Transverse colon (tissue), 4 donors: ENCODE data around the gene AGAP1. TPM values are rescaled to one million over a fixed set of nuclear protein-coding genes. Genes with fewer than 3 reads are reported as not detected.
A peak's percentile ranks its signal among the peaks of the same experiment; 100 is the strongest.

ENCODE experiments used
- DNase-seq: peaks from one replicate; pipeline ENCODE4 v3.0.0-alpha.2; 2019
- H3K27ac ChIP-seq, 4 donors: fragments of 200-600 bp; sonication (generic); 2 replicates each; pipeline ENCODE4 v1.5.1; 2016 to 2018; ENCODE audit warnings: inconsistent platforms in 4 of 4
- H3K27me3 ChIP-seq: fragments of 200-600 bp; sonication (generic); 2 replicates; pipeline ENCODE4 v1.5.1; 2017; ENCODE audit warnings: inconsistent platforms
- H3K36me3 ChIP-seq, 4 donors: fragments of 200-600 bp; sonication (generic); 2 replicates each; pipeline ENCODE4 v1.5.1; 2017 to 2019; ENCODE audit warnings: inconsistent platforms in 4 of 4
- H3K4me1 ChIP-seq, 4 donors: fragments of 200-600 bp; sonication (generic); 2 replicates each; pipeline ENCODE4 v1.5.1; 2017 to 2020; ENCODE audit warnings: inconsistent platforms in 4 of 4
- H3K4me3 ChIP-seq, 4 donors: fragments of 200-600 bp; sonication (generic); 1 replicate in 1 of 4; 2 replicates in 3 of 4; pipeline versions ENCODE4 v1.5.1 to v1.6.1; 2017 to 2019; ENCODE audit warnings: inconsistent platforms in 4 of 4
- H3K9me3 ChIP-seq, 2 donors: fragments of 200-600 bp; sonication (generic); 2 replicates each; pipeline ENCODE4 v1.5.1; 2017 to 2019; ENCODE audit warnings: inconsistent platforms in 2 of 2
- CTCF ChIP-seq, 5 experiments: fragments of 200-600 bp in 3 of 5; fragments of 450-650 bp in 2 of 5; sonication (generic) in 3 of 5; IDR thresholded peaks; 1 replicate in 2 of 5; 2 replicates in 3 of 5; pipeline ENCODE4 v1.5.1; 2016 to 2017; ENCODE audit warnings: antibody characterized with exemption in 5 of 5, inconsistent platforms in 3 of 5, mild to moderate bottlenecking in 2 of 5, moderate library complexity in 1 of 5
- EP300 ChIP-seq: sonication (generic); formaldehyde crosslinking; IDR thresholded peaks from one replicate; pipeline ENCODE4 v1.6.1; 2017; ENCODE audit warnings: antibody characterized with exemption, low read depth
- POLR2A ChIP-seq: fragments of 450-650 bp; IDR thresholded peaks from one replicate; pipeline ENCODE4 v1.6.1; 2016; ENCODE audit warnings: antibody characterized with exemption, mild to moderate bottlenecking, moderate library complexity
- POLR2AphosphoS5 ChIP-seq, 3 donors: sonication (generic); formaldehyde crosslinking; IDR thresholded peaks; one replicate each; pipeline ENCODE4 v1.6.1; 2016; ENCODE audit warnings: antibody characterized with exemption in 3 of 3
- WGBS, 2 donors: methylation state at CpG; one replicate each; pipeline ENCODE4 v1.1.5; 2018; ENCODE audit warnings: low coverage in 1 of 2; 5-methylcytosine and 5-hydroxymethylcytosine counted together
- in situ Hi-C, 4 donors: fragments of 200-750 bp; cut with MboI; loops; one replicate each; pipeline versions ENCODE4 v1.15.0 to v1.15.1; 2017; ENCODE audit warnings: low sequenced_read_pairs in 3 of 4, low pct_ligation_motif_present in 1 of 4, low pct_unique_long_range_greater_than_20kb in 1 of 4
- intact Hi-C: fragments of 100-400 bp; cut with DNase I; formaldehyde crosslinking; loops from one replicate; pipeline ENCODE4 v1.15.1; 2023; ENCODE audit warnings: low total_unique reads
- total RNA-seq, 4 donors: library from RNA; depleted of rRNA; stranded (reverse); fragments of >200 nt; gene quantifications; one replicate each; pipeline ENCODE4 v1.1.0, GENCODE V29; 2016

The AGAP1 gene
- total RNA-seq, 4 donors from 2014 or later: 56.1 to 96.9 (median 71.2) TPM

DNA sequence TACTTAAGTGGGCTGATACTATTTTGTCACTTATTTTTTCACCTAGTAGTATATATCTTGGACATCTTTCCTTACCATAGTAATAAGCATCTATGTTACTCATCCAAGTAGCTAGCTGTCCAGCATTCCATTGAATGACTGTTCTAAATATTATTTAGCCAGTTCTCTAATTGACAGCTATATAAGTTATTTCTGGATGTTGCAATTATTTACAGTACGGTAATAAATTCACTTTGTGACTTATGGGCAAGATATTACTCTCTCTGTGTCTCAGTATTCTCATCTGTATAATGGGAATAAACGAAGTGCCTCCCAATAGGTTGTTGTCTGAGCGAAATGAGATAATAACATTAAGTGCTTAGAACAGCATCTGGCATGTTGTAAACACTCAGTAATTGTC is 46.6 kb upstream of the AGAP1 start:
- 75 to 83% methylated on average over 3 of the region's 3 CpGs for WGBS, 2 donors
- no peaks in the 10 kb centered on the region for H3K9me3 ChIP-seq
- in situ Hi-C loops: no loop called here

GRCh38 chr2:235449568-235449967 is 44.3 kb upstream of the AGAP1 start:
- WGBS, 2 donors: 77% methylated on average over 9 of the region's 9 CpGs; no CpG with 5 or more reads in 1 of the 2 donors
- intact Hi-C loops: no loop called here

More for the DNA sequence above, 46.6 kb upstream of the AGAP1 start:
- intact Hi-C loops: no loop called here
- DNase-seq: no peak
- no peak for TF ChIP-seq CTCF (IDR thresholded peaks at IDR 0.05)
- no peak for TF ChIP-seq POLR2AphosphoS5 (IDR thresholded peaks at IDR 0.05)
- TF ChIP-seq EP300: no peak
- TF ChIP-seq POLR2A: no peak
- H3K4me1 ChIP-seq: no peaks in the 10 kb centered on the region
- no peak overlapping the region for H3K27ac ChIP-seq
- no peaks in the 10 kb centered on the region for H3K36me3 ChIP-seq
- no peaks in the 10 kb centered on the region for H3K27me3 ChIP-seq
- no peak overlapping the region for H3K4me3 ChIP-seq

GRCh38 chr2:235453605-235454151 is 40.2 kb upstream of the AGAP1 start:
- no peaks in the 10 kb centered on the region for H3K4me1 ChIP-seq
- H3K36me3 ChIP-seq: no peaks in the 10 kb centered on the region
- H3K9me3 ChIP-seq: no peaks in the 10 kb centered on the region
- H3K4me3 ChIP-seq: no peak overlapping the region
- WGBS, 2 donors: 92% methylated on average over 6 of the region's 6 CpGs; no CpG with 5 or more reads in 1 of the 2 donors
- in situ Hi-C loops (no loop called here), intact Hi-C loops (no loop called here)
- TF ChIP-seq POLR2AphosphoS5 (IDR thresholded peaks at IDR 0.05) (no peak), CTCF (IDR thresholded peaks at IDR 0.05) (no peak)
- no peak overlapping the region for H3K27ac ChIP-seq
- no peak for DNase-seq
- no peaks in the 10 kb centered on the region for H3K27me3 ChIP-seq

More at GRCh38 chr2:235449568-235449967, 44.3 kb upstream of the AGAP1 start:
- Histone ChIP-seq H3K9me3 (no peaks in the 10 kb centered on the region), H3K4me3 (no peak overlapping the region), H3K27me3 (no peaks in the 10 kb centered on the region), H3K27ac (no peak overlapping the region), H3K4me1 (no peaks in the 10 kb centered on the region), H3K36me3 (no peaks in the 10 kb centered on the region)
- DNase-seq: no peak
- TF ChIP-seq POLR2A (no peak), EP300 (no peak), POLR2AphosphoS5 (IDR thresholded peaks at IDR 0.05) (no peak), CTCF (IDR thresholded peaks at IDR 0.05) (no peak)
- in situ Hi-C loops: no loop called here

GRCh38 chr2:235458839-235459273 is 35.0 kb upstream of the AGAP1 start:
- no peak for TF ChIP-seq POLR2AphosphoS5 (IDR thresholded peaks at IDR 0.05)
- no peak for TF ChIP-seq CTCF (IDR thresholded peaks at IDR 0.05)
- TF ChIP-seq EP300: no peak
- TF ChIP-seq POLR2A: no peak
- no peak overlapping the region for H3K27ac ChIP-seq
- peak; percentile 40 for DNase-seq
- H3K36me3 ChIP-seq: no peaks in the 10 kb centered on the region
- WGBS, 2 donors: 20 to 56% methylated on average over 4 to 7 of the region's 7 CpGs
- no peaks in the 10 kb centered on the region for H3K4me1 ChIP-seq
- no peaks in the 10 kb centered on the region for H3K27me3 ChIP-seq
- in situ Hi-C loops (no loop called here), intact Hi-C loops (no loop called here)
- H3K9me3 ChIP-seq: no peaks in the 10 kb centered on the region
- H3K4me3 ChIP-seq: no peak overlapping the region
